IMR-90 (cell line): ENCODE data around the gene ALDOA. TPM values are rescaled to one million over a fixed set of nuclear protein-coding genes. Genes with fewer than 3 reads are reported as not detected.

ENCODE experiments used
- ATAC-seq: fragments of 200-7000 bp; cut with Tn5 transposase; 2 replicates; pipeline ENCODE4 v1.9.1; 2020; ENCODE audit warnings: low read depth, mild to moderate bottlenecking, moderate library complexity
- BruUV-seq: library from RNA; stranded (reverse); fragments of 400-500 nt; replicated peaks from 2 replicates; lab custom pipeline; 2021; lab: Mats Ljungman, UMichigan
- CTCF ChIA-PET: fragments of 300-600 bp; formaldehyde crosslinking; extraction: SDS; loops from one replicate; lab custom pipeline; 2021; ENCODE audit warnings: antibody characterized with exemption; lab: Yijun Ruan, JAX
- POLR2A ChIA-PET: fragments of 300-600 bp; sonication (Branson Sonifier 250); formaldehyde crosslinking; loops from one replicate; lab custom pipeline; 2022; ENCODE audit warnings: antibody characterized with exemption; ENCODE audit not compliant: unreplicated experiment; lab: Charles Lee
- DNase-seq: peaks from one replicate; pipeline ENCODE4 v3.0.0; 2013
- H2AFZ ChIP-seq: replicated peaks from 2 replicates; pipeline ENCODE3; 2013; ENCODE audit warnings: low read length, mild to moderate bottlenecking; ENCODE audit not compliant: poor library complexity
- H2AK5ac ChIP-seq: 2 replicates; pipeline ENCODE4 v1.6.1; 2013; ENCODE audit warnings: low read depth, low read length, inconsistent platforms
- H2AK9ac ChIP-seq: replicated peaks from 2 replicates; pipeline ENCODE3; 2013; ENCODE audit warnings: mild to moderate bottlenecking, low read depth, low read length, moderate library complexity; ENCODE audit not compliant: poor library complexity
- H2BK120ac ChIP-seq: 2 replicates; pipeline ENCODE4 v1.6.1; 2013; ENCODE audit warnings: low read depth, low read length, inconsistent platforms
- H2BK15ac ChIP-seq: 3 replicates; pipeline ENCODE4 v1.6.1; 2013; ENCODE audit warnings: low read depth, low read length, inconsistent platforms
- H2BK20ac ChIP-seq: 2 replicates; pipeline ENCODE4 v1.6.1; 2013; ENCODE audit warnings: low read depth, mild to moderate bottlenecking, inconsistent platforms, low read length, moderate library complexity
- H2BK5ac ChIP-seq: 2 replicates; pipeline ENCODE4 v1.6.1; 2013; ENCODE audit warnings: mild to moderate bottlenecking, low read depth, low read length, inconsistent platforms; ENCODE audit not compliant: poor library complexity, severe bottlenecking
- H3K14ac ChIP-seq: replicated peaks from 2 replicates; pipeline ENCODE4 v1.6.1; 2013; ENCODE audit warnings: low read depth, low read length, inconsistent platforms
- H3K18ac ChIP-seq: 2 replicates; pipeline ENCODE4 v1.6.1; 2013; ENCODE audit warnings: low read depth, low read length, control low read depth
- H3K23ac ChIP-seq: 2 replicates; pipeline ENCODE4 v1.6.1; 2013; ENCODE audit warnings: low read depth, low read length, inconsistent platforms
- H3K27ac ChIP-seq: 2 replicates; pipeline ENCODE4 v1.5.1; 2013; ENCODE audit warnings: mild to moderate bottlenecking, control low read depth, low read length; ENCODE audit not compliant: insufficient read depth
- H3K27me3 ChIP-seq: 2 replicates; pipeline ENCODE4 v1.6.1; 2013; ENCODE audit warnings: low read length; ENCODE audit not compliant: control insufficient read depth, insufficient read depth
- H3K36me3 ChIP-seq: 2 replicates; pipeline ENCODE4 v1.6.1; 2013; ENCODE audit warnings: low read length, mixed read lengths; ENCODE audit not compliant: control insufficient read depth, insufficient read depth
- H3K4ac ChIP-seq: 2 replicates; pipeline ENCODE4 v1.6.1; 2013; ENCODE audit warnings: low read depth, low read length, inconsistent platforms
- H3K4me1 ChIP-seq: 2 replicates; pipeline ENCODE4 v1.6.1; 2013; ENCODE audit warnings: low read length, mixed read lengths; ENCODE audit not compliant: control insufficient read depth, insufficient read depth
- H3K4me2 ChIP-seq: 2 replicates; pipeline ENCODE4 v1.6.1; 2013; ENCODE audit warnings: low read depth, mild to moderate bottlenecking, control low read depth, low read length, moderate library complexity
- H3K4me3 ChIP-seq: 2 replicates; pipeline ENCODE4 v1.5.1; 2013; ENCODE audit warnings: low read depth, mild to moderate bottlenecking, control low read depth, low read length, moderate library complexity; ENCODE audit not compliant: insufficient read depth
- H3K56ac ChIP-seq: 2 replicates; pipeline ENCODE4 v1.6.1; 2013; ENCODE audit warnings: low read length, inconsistent platforms; ENCODE audit not compliant: insufficient read depth; ENCODE audit errors: extremely low read depth
- H3K79me1 ChIP-seq, 2 experiments: 2 replicates each; pipeline ENCODE4 v1.6.1; 2013; ENCODE audit warnings: low read length in 2 of 2, inconsistent platforms in 1 of 2, low read depth in 1 of 2
- H3K9ac ChIP-seq: 2 replicates; pipeline ENCODE4 v1.6.1; 2013; ENCODE audit warnings: low read depth, low read length, control low read depth
- H3K9me1 ChIP-seq: 2 replicates; pipeline ENCODE4 v1.6.1; 2013; ENCODE audit warnings: low read length, inconsistent platforms; ENCODE audit not compliant: insufficient read depth
- H3K9me3 ChIP-seq: 2 replicates; pipeline ENCODE4 v1.6.1; 2013; ENCODE audit warnings: low read length; ENCODE audit not compliant: control insufficient read depth, insufficient read depth
- H4K20me1 ChIP-seq: 2 replicates; pipeline ENCODE4 v1.6.1; 2013; ENCODE audit warnings: low read length, inconsistent platforms; ENCODE audit not compliant: insufficient read depth
- H4K5ac ChIP-seq: 2 replicates; pipeline ENCODE4 v1.6.1; 2013; ENCODE audit warnings: mild to moderate bottlenecking, low read depth, low read length, control low read depth
- H4K8ac ChIP-seq, 2 experiments: 2 replicates each; pipeline ENCODE4 v1.6.1; 2013; ENCODE audit warnings: low read depth in 2 of 2, low read length in 2 of 2, control low read depth in 1 of 2, inconsistent platforms in 1 of 2
- H4K91ac ChIP-seq: 2 replicates; pipeline ENCODE4 v1.6.1; 2013; ENCODE audit warnings: low read depth, low read length, inconsistent platforms; ENCODE audit not compliant: insufficient read depth
- BHLHE40 ChIP-seq: fragments of 150-350 bp; IDR thresholded peaks from 2 replicates; pipeline ENCODE4 v1.6.1; 2016; ENCODE audit warnings: mild to moderate bottlenecking, low read depth, low read length
- CHD1 ChIP-seq: IDR thresholded peaks from 2 replicates; pipeline ENCODE4 v1.6.1; 2012; ENCODE audit warnings: low read depth, low read length, improper control_type of control experiment
- CTCF ChIP-seq: conservative IDR thresholded peaks from 2 replicates; pipeline ENCODE4 v1.5.1; 2012; ENCODE audit warnings: mild to moderate bottlenecking, low read depth, low read length, improper control_type of control experiment
- ELK1 ChIP-seq: fragments of 150-350 bp; IDR thresholded peaks from 2 replicates; pipeline ENCODE4 v1.6.1; 2016; ENCODE audit warnings: low read depth, mild to moderate bottlenecking, low read length, moderate library complexity, borderline replicate concordance
- FOS ChIP-seq: fragments of 150-350 bp; IDR thresholded peaks from 2 replicates; pipeline ENCODE4 v1.6.1; 2016; ENCODE audit warnings: low read depth, low read length
- MAFK ChIP-seq: IDR thresholded peaks from 2 replicates; pipeline ENCODE4 v1.6.1; 2012; ENCODE audit warnings: low read depth, low read length, improper control_type of control experiment
- MAZ ChIP-seq: IDR thresholded peaks from 2 replicates; pipeline ENCODE4 v1.6.1; 2012; ENCODE audit warnings: low read depth, mild to moderate bottlenecking, low read length, improper control_type of control experiment, moderate library complexity, borderline replicate concordance
- MXI1 ChIP-seq: IDR thresholded peaks from 2 replicates; pipeline ENCODE4 v1.6.1; 2012; ENCODE audit warnings: low read depth, mild to moderate bottlenecking, low read length, moderate library complexity, borderline replicate concordance
- NFE2L2 ChIP-seq: fragments of 150-350 bp; IDR thresholded peaks from 2 replicates; pipeline ENCODE4 v1.6.1; 2016; ENCODE audit warnings: low read depth, mild to moderate bottlenecking, low read length
- RAD21 ChIP-seq: IDR thresholded peaks from 2 replicates; pipeline ENCODE4 v1.6.1; 2012; ENCODE audit warnings: low read length, improper control_type of control experiment
- RCOR1 ChIP-seq: IDR thresholded peaks from 2 replicates; pipeline ENCODE4 v1.6.1; 2012; ENCODE audit warnings: mild to moderate bottlenecking, low read length, improper control_type of control experiment; ENCODE audit not compliant: insufficient replicate concordance
- RFX5 ChIP-seq: IDR thresholded peaks from 2 replicates; pipeline ENCODE4 v1.8.0; 2012; ENCODE audit warnings: low read depth, mild to moderate bottlenecking, low read length, moderate library complexity
- SMC3 ChIP-seq: fragments of 150-350 bp; IDR thresholded peaks from 2 replicates; pipeline ENCODE4 v1.6.1; 2016; ENCODE audit warnings: low read depth, mild to moderate bottlenecking, antibody characterized with exemption, low read length, moderate library complexity
- USF2 ChIP-seq: fragments of 150-350 bp; IDR thresholded peaks from 2 replicates; pipeline ENCODE4 v1.6.1; 2017; ENCODE audit warnings: mild to moderate bottlenecking, antibody characterized with exemption, low read length, low read depth
- WGBS, 2 experiments: methylation state at CpG; one replicate each; pipeline versions ENCODE4 v1.1.5 to v1.1.7; 2013; ENCODE audit warnings: missing lambda C conversion rate in 2 of 2; ENCODE audit not compliant: insufficient read length in 1 of 2; ENCODE audit errors: extremely low coverage in 2 of 2; 5-methylcytosine and 5-hydroxymethylcytosine counted together
- dilution Hi-C: fragments of 300-500 bp; cut with HindIII; formaldehyde crosslinking; loops from one replicate; pipeline ENCODE4 v1.14.3; 2018; ENCODE audit warnings: low sequenced_read_pairs; ENCODE audit not compliant: unreplicated experiment
- in situ Hi-C: fragments of 300-500 bp; cut with MboI; formaldehyde crosslinking; loops from 3 replicates; pipeline ENCODE4 v1.14.3; 2019; ENCODE audit warnings: low sequenced_read_pairs, inconsistent platforms, mixed read lengths
- intact Hi-C: fragments of 100-400 bp; cut with micrococcal nuclease; formaldehyde crosslinking; loops from 2 replicates; pipeline ENCODE4 v1.10.0; 2022
- polyA plus RNA-seq, 3 experiments: library from polyadenylated mRNA; depleted of rRNA; stranded (reverse); fragments of >200 nt; gene quantifications; 2 replicates each; pipeline ENCODE4 v1.2.3, GENCODE V29; 2012; ENCODE audit warnings: low replicate concordance in 1 of 3
- total RNA-seq: library from RNA; depleted of rRNA; stranded (reverse); fragments of >200 nt; gene quantifications from 2 replicates; pipeline ENCODE4 v1.2.3, GENCODE V29; 2012

The ALDOA gene
- total and polyA plus RNA-seq, 2 of the 4 experiments (the other 2 are of a cell fraction): 1,697 to 1,990 TPM

- H3K4me3 ChIP-seq: no peak overlapping the region
- no peak overlapping the region for H2BK20ac ChIP-seq
- no peaks in the 10 kb centered on the region for H4K20me1 ChIP-seq
- H2AK5ac ChIP-seq: no peak overlapping the region
- intact Hi-C loops: no loop called here
- no peak overlapping the region for H3K9ac ChIP-seq
- H2BK5ac ChIP-seq: no peak overlapping the region
- H3K79me1 ChIP-seq: no peaks in the 10 kb centered on the region; a peak in 1 of 4 replicates
- in situ Hi-C loops: no loop called here
- H2AFZ ChIP-seq: no peak overlapping the region
- no peak overlapping the region for H3K4me2 ChIP-seq
- H3K27ac ChIP-seq: no peak overlapping the region
- H3K9me3 ChIP-seq: no peaks in the 10 kb centered on the region
- no peaks in the 10 kb centered on the region for H3K4me1 ChIP-seq
- 100% methylated on average over 2 of the region's 15 CpGs; no CpG with 5 or more reads in 1 of the 2 experiments for WGBS, 2 experiments
- DNase-seq: no peak
- ATAC-seq: no peak
- H2BK15ac ChIP-seq: no peak overlapping the region
- H3K9me1 ChIP-seq: no peaks in the 10 kb centered on the region
- ChIA-PET CTCF (no interaction called here), POLR2A (no interaction called here)
- H3K4ac ChIP-seq: no peak overlapping the region
- H3K36me3 ChIP-seq: peaks cover 40% of the 10 kb centered on the region
- no peak overlapping the region for H3K56ac ChIP-seq
- no peak overlapping the region for H4K8ac ChIP-seq
- H4K91ac ChIP-seq: no peak overlapping the region
- H3K18ac ChIP-seq: no peak overlapping the region
- dilution Hi-C loops: no loop called here
- no peak for TF ChIP-seq CTCF
- TF ChIP-seq NFE2L2: no peak
- TF ChIP-seq MAFK: no peak
- no peak for TF ChIP-seq BHLHE40
- TF ChIP-seq MXI1: no peak
- no peak for TF ChIP-seq RCOR1
- TF ChIP-seq SMC3: no peak
- TF ChIP-seq MAZ: no peak
- TF ChIP-seq RFX5: no peak
- TF ChIP-seq ELK1: no peak
- TF ChIP-seq USF2: no peak
- no peak for TF ChIP-seq RAD21
- TF ChIP-seq CHD1: no peak
- no peak for TF ChIP-seq FOS
- H3K27me3 ChIP-seq: no peaks in the 10 kb centered on the region
- no peak overlapping the region for H3K23ac ChIP-seq
- H2AK9ac ChIP-seq: no peak overlapping the region
- no TSS peak for BruUV-seq
- no peak overlapping the region for H4K5ac ChIP-seq
- no peak overlapping the region for H2BK120ac ChIP-seq
- no peak overlapping the region for H3K14ac ChIP-seq
Observed at GRCh38 chr16:30108059-30108850, 42.7 kb downstream of the ALDOA start.
